WTC11 (cell line): ENCODE measurements around the gene RAI1. TPM values are rescaled to one million over a fixed set of nuclear protein-coding genes. Genes with fewer than 3 reads are reported as not detected.

ENCODE experiments used
- ATAC-seq: fragments of 200-7000 bp; cut with Tn5 transposase; 2 replicates; pipeline ENCODE4 v1.10.0; 2021; ENCODE audit warnings: mild to moderate bottlenecking, moderate library complexity
- CTCF ChIA-PET: fragments of 300-600 bp; sonication (Branson Sonifier 250); formaldehyde crosslinking; loops from one replicate; lab custom pipeline; 2021; ENCODE audit warnings: antibody characterized with exemption; lab: Charles Lee
- POLR2A ChIA-PET: fragments of 350-600 bp; sonication (Branson Sonifier 250); formaldehyde crosslinking; loops from one replicate; lab custom pipeline; 2021; ENCODE audit warnings: antibody characterized with exemption; lab: Charles Lee
- DNase-seq: peaks from one replicate; pipeline ENCODE4 v3.0.0; 2021; ENCODE audit warnings: low spot score
- H3K27ac Mint-ChIP-seq: 2 replicates; pipeline ENCODE4 v1.8.0; 2021; ENCODE audit warnings: mixed read lengths
- H3K27me3 Mint-ChIP-seq: 2 replicates; pipeline ENCODE4 v1.8.0; 2021; ENCODE audit warnings: low read depth, mild to moderate bottlenecking, moderate library complexity, mixed read lengths
- H3K36me3 Mint-ChIP-seq: 2 replicates; pipeline ENCODE4 v1.8.0; 2021; ENCODE audit warnings: mixed read lengths
- H3K4me1 Mint-ChIP-seq: 2 replicates; pipeline ENCODE4 v1.8.0; 2022; ENCODE audit warnings: mixed read lengths
- H3K4me3 Mint-ChIP-seq: 2 replicates; pipeline ENCODE4 v1.8.0; 2021; ENCODE audit warnings: mild to moderate bottlenecking, moderate library complexity, mixed read lengths
- H3K9me3 Mint-ChIP-seq: 2 replicates; pipeline ENCODE4 v1.8.0; 2021; ENCODE audit warnings: mixed read lengths
- AFF4 ChIP-seq: sonication (generic); formaldehyde crosslinking; IDR thresholded peaks from 2 replicates; pipeline ENCODE4 v1.8.1; 2023; ENCODE audit warnings: mild to moderate bottlenecking, missing genetic modification reagents, borderline replicate concordance
- ATF2 ChIP-seq: sonication (generic); formaldehyde crosslinking; IDR thresholded peaks from 2 replicates; pipeline ENCODE4 v1.8.1; 2022; ENCODE audit warnings: low read depth, missing genetic modification reagents, borderline replicate concordance
- ELF4 ChIP-seq: sonication (generic); formaldehyde crosslinking; IDR thresholded peaks from 2 replicates; pipeline ENCODE4 v1.8.1; 2022; ENCODE audit warnings: low read depth, mild to moderate bottlenecking, moderate library complexity, missing genetic modification reagents
- FOXJ3 ChIP-seq: sonication (generic); formaldehyde crosslinking; IDR thresholded peaks from 2 replicates; pipeline ENCODE4 v1.9.0; 2021; ENCODE audit warnings: missing genetic modification reagents, mild to moderate bottlenecking, borderline replicate concordance
- FOXK1 ChIP-seq: sonication (generic); formaldehyde crosslinking; IDR thresholded peaks from 2 replicates; pipeline ENCODE4 v1.8.0; 2022; ENCODE audit warnings: mild to moderate bottlenecking, moderate library complexity, missing genetic modification reagents
- GRHL2 ChIP-seq: fragments of 250-450 bp; sonication (Bioruptor Pico); IDR thresholded peaks from 2 replicates; pipeline ENCODE4 v1.8.0; 2022; ENCODE audit warnings: mild to moderate bottlenecking, moderate library complexity; ENCODE audit not compliant: insufficient replicate concordance, severe bottlenecking
- GTF2I ChIP-seq: fragments of 250-450 bp; sonication (Bioruptor Pico); conservative IDR thresholded peaks from 2 replicates; pipeline ENCODE4 v1.4.0; 2021; ENCODE audit warnings: mild to moderate bottlenecking
- KAT7 ChIP-seq: sonication (generic); formaldehyde crosslinking; IDR thresholded peaks from 2 replicates; pipeline ENCODE4 v1.8.1; 2023; ENCODE audit warnings: missing genetic modification reagents, mild to moderate bottlenecking, borderline replicate concordance
- MYBL2 ChIP-seq: sonication (generic); formaldehyde crosslinking; IDR thresholded peaks from 2 replicates; pipeline ENCODE4 v1.8.1; 2023; ENCODE audit warnings: mild to moderate bottlenecking, moderate library complexity, missing genetic modification reagents
- NFE2L1 ChIP-seq: sonication (generic); formaldehyde crosslinking; IDR thresholded peaks from 2 replicates; pipeline ENCODE4 v1.8.1; 2023; ENCODE audit warnings: missing genetic modification reagents
- NR1H2 ChIP-seq: sonication (generic); formaldehyde crosslinking; IDR thresholded peaks from 2 replicates; pipeline ENCODE4 v1.9.0; 2021; ENCODE audit warnings: mild to moderate bottlenecking, moderate library complexity, missing genetic modification reagents
- NR3C1 ChIP-seq: sonication (generic); formaldehyde crosslinking; conservative IDR thresholded peaks from 2 replicates; pipeline ENCODE4 v1.8.1; 2023; ENCODE audit warnings: low read depth, mild to moderate bottlenecking, missing genetic modification reagents
- OVOL2 ChIP-seq: fragments of 250-450 bp; sonication (Bioruptor Pico); IDR thresholded peaks from 2 replicates; pipeline ENCODE4 v1.9.0; 2021; ENCODE audit warnings: mild to moderate bottlenecking, borderline replicate concordance
- PRDM15 ChIP-seq: sonication (generic); formaldehyde crosslinking; IDR thresholded peaks from 2 replicates; pipeline ENCODE4 v1.8.0; 2022; ENCODE audit warnings: missing genetic modification reagents
- RORB ChIP-seq: fragments of 250-450 bp; sonication (Bioruptor Pico); IDR thresholded peaks from 2 replicates; pipeline ENCODE4 v1.9.0; 2021; ENCODE audit warnings: mild to moderate bottlenecking
- USF1 ChIP-seq: sonication (generic); formaldehyde crosslinking; IDR thresholded peaks from 2 replicates; pipeline ENCODE4 v1.8.0; 2022; ENCODE audit warnings: mild to moderate bottlenecking, missing genetic modification reagents
- ZNF219 ChIP-seq: sonication (generic); formaldehyde crosslinking; IDR thresholded peaks from 2 replicates; pipeline ENCODE4 v1.8.0; 2023; ENCODE audit warnings: missing genetic modification reagents, mild to moderate bottlenecking, borderline replicate concordance
- ZNF232 ChIP-seq: sonication (generic); formaldehyde crosslinking; IDR thresholded peaks from 2 replicates; pipeline ENCODE4 v1.8.0; 2022; ENCODE audit warnings: mild to moderate bottlenecking, missing genetic modification reagents
- total RNA-seq: library from RNA; stranded (reverse); gene quantifications from 3 replicates; pipeline ENCODE4 v1.2.3, GENCODE V29; 2021

RAI1 gene
- total RNA-seq, 1 experiment from 2014 or later = 12.7 TPM

GRCh38 chr17:17732444-17732843, 51.2 kb downstream of the RAI1 start:
- POLR2A ChIA-PET = no interaction called here
- H3K9me3 Mint-ChIP-seq = no peaks in the 10 kb centered on the region
- no peak overlapping the region for H3K4me3 Mint-ChIP-seq
- TF ChIP-seq FOXJ3 (CRISPR knock-in tag) (no peak), NFE2L1 (no peak), OVOL2 (CRISPR knock-in tag) (no peak), MYBL2 (CRISPR knock-in tag) (no peak), USF1 (CRISPR knock-in tag) (no peak), RORB (CRISPR knock-in tag) (no peak), PRDM15 (CRISPR knock-in tag) (no peak), GTF2I (CRISPR knock-in tag) (no peak), ATF2 (CRISPR knock-in tag) (no peak)
- TF ChIP-seq, all 79 proteins: peak for 0
- Mint-ChIP-seq H3K27ac (no peak overlapping the region), H3K27me3 (peaks cover 45% of the 10 kb centered on the region), H3K4me1 (peaks cover 20% of the 10 kb centered on the region), H3K36me3 (no peaks in the 10 kb centered on the region)
- no peak for ATAC-seq
- no peak for DNase-seq
- CTCF ChIA-PET = no interaction called here

- peaks cover 21% of the 10 kb centered on the region for H3K4me1 Mint-ChIP-seq
Measured at GRCh38 chr17:17732892-17733670, 51.8 kb downstream of the RAI1 start.

GRCh38 chr17:17736205-17737183, 55.2 kb downstream of the RAI1 start:
- H3K36me3 Mint-ChIP-seq = no peaks in the 10 kb centered on the region
- CTCF ChIA-PET = interaction anchor here (1.5 to 2.9 kb wide), 3 partner anchors 38 to 49 kb away, joined by 3 to 12 read pairs (median 5); no protein-coding TSS in a partner anchor
- H3K4me1 Mint-ChIP-seq = peaks cover 30% of the 10 kb centered on the region
- peaks cover 19% of the 10 kb centered on the region for H3K27me3 Mint-ChIP-seq
- no peaks in the 10 kb centered on the region for H3K9me3 Mint-ChIP-seq
- ATAC-seq = no peak
- no peak overlapping the region for H3K4me3 Mint-ChIP-seq
- DNase-seq = no peak
- H3K27ac Mint-ChIP-seq = no peak overlapping the region
- POLR2A ChIA-PET = no interaction called here
- TF ChIP-seq KAT7 (CRISPR knock-in tag) (no peak), GTF2I (CRISPR knock-in tag) (no peak), GRHL2 (CRISPR knock-in tag) (no peak), AFF4 (CRISPR knock-in tag) (no peak), ZNF232 (CRISPR knock-in tag) (no peak), NR3C1 (CRISPR knock-in tag) (no peak), NR1H2 (no peak), FOXK1 (no peak)

More at GRCh38 chr17:17732892-17733670, 51.8 kb downstream of the RAI1 start:
- Mint-ChIP-seq H3K4me3 (no peak overlapping the region), H3K27ac (no peak overlapping the region), H3K36me3 (no peaks in the 10 kb centered on the region), H3K27me3 (peaks cover 39% of the 10 kb centered on the region), H3K9me3 (no peaks in the 10 kb centered on the region)
- CTCF ChIA-PET = no interaction called here
- no peak for DNase-seq
- no peak for ATAC-seq
- TF ChIP-seq ELF4 (no peak), ZNF219 (CRISPR knock-in tag) (no peak)
- POLR2A ChIA-PET = no interaction called here
